ENCODE measurements around the gene CREB5. TPM values are rescaled to one million over a fixed set of nuclear protein-coding genes. Genes with fewer than 3 reads are reported as not detected.

CREB5 gene
- total and polyA plus RNA-seq, 2 donors (not counting 3 experiments of a cell fraction or from before 2014, with no cell fraction given): 19.6 to 28.4 TPM

DNA sequence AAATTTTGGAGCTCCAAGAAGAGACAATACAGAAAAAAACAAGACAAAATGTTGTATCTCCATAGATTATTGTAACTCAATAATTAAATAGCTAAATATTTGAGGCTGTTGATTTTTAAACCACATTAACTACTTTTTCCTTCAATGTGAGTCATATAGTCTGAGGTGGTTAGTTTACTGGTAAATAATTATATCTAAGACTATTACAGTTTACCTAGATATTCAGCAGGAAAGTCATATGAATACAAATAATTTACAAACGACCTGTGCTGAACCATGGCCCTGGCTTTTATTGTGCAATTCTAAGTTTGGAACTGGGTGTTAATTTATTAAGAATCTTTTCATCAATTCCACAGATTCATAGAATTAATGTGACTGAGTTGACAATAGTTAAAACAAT lies 22.2 kb downstream of the CREB5 start:
- CTCF ChIA-PET: interaction anchor here (1.5 to 1.8 kb wide), 2 partner anchors 8 to 16 kb away, joined by 3 to 6 read pairs; no protein-coding TSS in a partner anchor
- Histone ChIP-seq H3K4me1 (ENCODE audit: control insufficient read depth, extremely low read depth, insufficient read depth, low read length) (no peaks in the 10 kb centered on the region), H3K4me2 (ENCODE audit: insufficient read depth, low read length) (no peak overlapping the region), H3K9ac (replicated peaks; ENCODE audit: extremely low read depth, insufficient read depth, low read length) (no peak overlapping the region), H3K9me3 (replicated peaks; ENCODE audit: control insufficient read depth, insufficient read depth, low read length) (no peaks in the 10 kb centered on the region), H2AFZ (ENCODE audit: low read depth, low read length) (no peak overlapping the region), H3K4me3 (replicated peaks in 1 of 3; ENCODE audit: insufficient read depth in 1 of 3, low read depth in 1 of 3, low read length in 3 of 3) (no peak overlapping the region), H3K27me3 (ENCODE audit: control insufficient read depth in 2 of 2, insufficient read depth in 2 of 2, low read length in 2 of 2) (peaks cover 5 to 7% of the 10 kb centered on the region in 2 experiments), H4K20me1 (replicated peaks; ENCODE audit: control insufficient read depth, extremely low read depth, insufficient read depth, low read length) (no peaks in the 10 kb centered on the region), H3K27ac (ENCODE audit: insufficient read depth, low read depth, low read length) (no peak overlapping the region), H3K9me1 (replicated peaks; ENCODE audit: control insufficient read depth, extremely low read depth, insufficient read depth, low read length) (no peaks in the 10 kb centered on the region), H3K79me2 (ENCODE audit: control insufficient read depth, insufficient read depth, low read length) (no peaks in the 10 kb centered on the region), H3K36me3 (ENCODE audit: control insufficient read depth in 2 of 2, extremely low read depth in 1 of 2, insufficient read depth in 2 of 2, low read length in 2 of 2) (no peaks in the 10 kb centered on the region)
- POLR2A ChIA-PET: no interaction called here
- intact Hi-C loops (cut with micrococcal nuclease): no loop called here
- no peak for TF ChIP-seq GATA2 (IDR thresholded peaks at IDR 0.05; ENCODE audit: insufficient read depth, insufficient read length, low read depth, low read length)
- no peak for TF ChIP-seq POLR2AphosphoS5 (IDR thresholded peaks at IDR 0.05; ENCODE audit: insufficient read depth, low read depth, low read length)
- no peak for TF ChIP-seq MYC (IDR thresholded peaks at IDR 0.05; ENCODE audit: low read depth, low read length)
- TF ChIP-seq JUN (IDR thresholded peaks at IDR 0.05; ENCODE audit: borderline replicate concordance, insufficient read depth, insufficient read length, low read depth): no peak
- no peak for TF ChIP-seq FOS (IDR thresholded peaks at IDR 0.05; ENCODE audit: borderline replicate concordance, insufficient read depth, low read length)
- TF ChIP-seq POLR2A (IDR thresholded peaks at IDR 0.05; ENCODE audit: low read depth, low read length): no peak
- TF ChIP-seq, protein P1, sequence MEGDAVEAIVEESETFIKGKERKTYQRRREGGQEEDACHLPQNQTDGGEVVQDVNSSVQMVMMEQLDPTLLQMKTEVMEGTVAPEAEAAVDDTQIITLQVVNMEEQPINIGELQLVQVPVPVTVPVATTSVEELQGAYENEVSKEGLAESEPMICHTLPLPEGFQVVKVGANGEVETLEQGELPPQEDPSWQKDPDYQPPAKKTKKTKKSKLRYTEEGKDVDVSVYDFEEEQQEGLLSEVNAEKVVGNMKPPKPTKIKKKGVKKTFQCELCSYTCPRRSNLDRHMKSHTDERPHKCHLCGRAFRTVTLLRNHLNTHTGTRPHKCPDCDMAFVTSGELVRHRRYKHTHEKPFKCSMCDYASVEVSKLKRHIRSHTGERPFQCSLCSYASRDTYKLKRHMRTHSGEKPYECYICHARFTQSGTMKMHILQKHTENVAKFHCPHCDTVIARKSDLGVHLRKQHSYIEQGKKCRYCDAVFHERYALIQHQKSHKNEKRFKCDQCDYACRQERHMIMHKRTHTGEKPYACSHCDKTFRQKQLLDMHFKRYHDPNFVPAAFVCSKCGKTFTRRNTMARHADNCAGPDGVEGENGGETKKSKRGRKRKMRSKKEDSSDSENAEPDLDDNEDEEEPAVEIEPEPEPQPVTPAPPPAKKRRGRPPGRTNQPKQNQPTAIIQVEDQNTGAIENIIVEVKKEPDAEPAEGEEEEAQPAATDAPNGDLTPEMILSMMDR (IDR thresholded peaks at IDR 0.05; ENCODE audit: extremely low read depth in 1 of 2, insufficient read depth in 1 of 2, low read depth in 1 of 2, low read length in 2 of 2): no peak
- TF ChIP-seq, protein P2, sequence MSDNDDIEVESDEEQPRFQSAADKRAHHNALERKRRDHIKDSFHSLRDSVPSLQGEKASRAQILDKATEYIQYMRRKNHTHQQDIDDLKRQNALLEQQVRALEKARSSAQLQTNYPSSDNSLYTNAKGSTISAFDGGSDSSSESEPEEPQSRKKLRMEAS (IDR thresholded peaks at IDR 0.05; ENCODE audit: insufficient read depth, insufficient read length): no peak
- no peak for TF ChIP-seq EZH2 (IDR thresholded peaks at IDR 0.05; ENCODE audit: borderline replicate concordance, low read depth, low read length, severe bottlenecking)
- BruUV-seq (replicated peaks): no TSS peak
- FAIRE-seq (no peak), DNase-seq (ENCODE audit: low read depth, low spot score) (no peak)
- dilution Hi-C loops (cut with MboI; ENCODE audit: extremely low pct_ligation_motif_present, low sequenced_read_pairs): no loop called here

All from endothelial cell of umbilical vein (primary cell).